SK-N-SH treated with all-trans-retinoic acid at 6 μM for 48 hours (cell line): ENCODE data around the gene ME3.

Experiments used
- ATAC-seq: fragments of 200-7000 bp; cut with Tn5 transposase; 3 replicates; pipeline ENCODE4 v1.9.1; 2020; ENCODE audit warnings: mild to moderate bottlenecking, moderate library complexity
- ARNTL ChIP-seq: fragments of 450-650 bp; formaldehyde crosslinking; IDR thresholded peaks from 2 replicates; pipeline ENCODE4 v1.5.0; 2020; ENCODE audit warnings: low read depth, mild to moderate bottlenecking, moderate library complexity, borderline replicate concordance
- BACH2 ChIP-seq: fragments of 250-450 bp; sonication (Bioruptor Pico); IDR thresholded peaks from 2 replicates; pipeline ENCODE4 v1.9.0; 2021; ENCODE audit warnings: mild to moderate bottlenecking, borderline replicate concordance
- CSDC2 ChIP-seq: fragments of 250-450 bp; sonication (Bioruptor Pico); IDR thresholded peaks from 2 replicates; pipeline ENCODE4 v1.5.0; 2020; ENCODE audit warnings: mild to moderate bottlenecking, moderate library complexity
- ESRRG ChIP-seq: fragments of 250-450 bp; sonication (Bioruptor Pico); IDR thresholded peaks from 2 replicates; pipeline ENCODE4 v1.6.1; 2021; ENCODE audit warnings: mild to moderate bottlenecking
- ISL1 ChIP-seq: fragments of 250-450 bp; sonication (Bioruptor Pico); IDR thresholded peaks from 2 replicates; pipeline ENCODE4 v2.1.2; 2022; ENCODE audit warnings: mild to moderate bottlenecking, moderate library complexity
- OSR1 ChIP-seq: fragments of 250-450 bp; sonication (Bioruptor Pico); IDR thresholded peaks from 2 replicates; pipeline ENCODE4 v1.8.0; 2022; ENCODE audit warnings: moderate library complexity, mild to moderate bottlenecking, inconsistent platforms
- PPARA ChIP-seq: fragments of 250-450 bp; sonication (Bioruptor Pico); IDR thresholded peaks from 2 replicates; pipeline ENCODE4 v1.5.0; 2020; ENCODE audit warnings: mild to moderate bottlenecking, borderline replicate concordance
- SNAI2 ChIP-seq: fragments of 250-450 bp; sonication (Bioruptor Pico); IDR thresholded peaks from 2 replicates; pipeline ENCODE4 v1.5.0; 2020; ENCODE audit warnings: mild to moderate bottlenecking, moderate library complexity
- TCF4 ChIP-seq: fragments of 250-450 bp; sonication (Bioruptor Pico); IDR thresholded peaks from 2 replicates; pipeline ENCODE4 v1.8.0; 2021; ENCODE audit warnings: mild to moderate bottlenecking, moderate library complexity, borderline replicate concordance
- TOX ChIP-seq: fragments of 250-450 bp; sonication (Bioruptor Pico); IDR thresholded peaks from 2 replicates; pipeline ENCODE4 v1.8.0; 2021; ENCODE audit warnings: mild to moderate bottlenecking, moderate library complexity, borderline replicate concordance
- ZC3H10 ChIP-seq: fragments of 250-450 bp; sonication (Bioruptor Pico); IDR thresholded peaks from 2 replicates; pipeline ENCODE4 v1.5.1; 2021; ENCODE audit warnings: mild to moderate bottlenecking, moderate library complexity
- ZFP3 ChIP-seq: fragments of 250-450 bp; sonication (Bioruptor Pico); IDR thresholded peaks from 2 replicates; pipeline ENCODE4 v1.5.0; 2020; ENCODE audit warnings: mild to moderate bottlenecking, moderate library complexity
- ZFP30 ChIP-seq: fragments of 450-650 bp; formaldehyde crosslinking; IDR thresholded peaks from 2 replicates; pipeline ENCODE4 v1.5.0; 2022; ENCODE audit warnings: mild to moderate bottlenecking, moderate library complexity
- ZNF565 ChIP-seq: fragments of 450-650 bp; formaldehyde crosslinking; conservative IDR thresholded peaks from 2 replicates; pipeline ENCODE4 v1.5.0; 2020; ENCODE audit warnings: low read depth, mild to moderate bottlenecking, moderate library complexity
- ZNF70 ChIP-seq: fragments of 450-650 bp; formaldehyde crosslinking; IDR thresholded peaks from 2 replicates; pipeline ENCODE4 v1.5.0; 2020; ENCODE audit warnings: mild to moderate bottlenecking, moderate library complexity
- ZNF8 ChIP-seq: fragments of 450-650 bp; formaldehyde crosslinking; IDR thresholded peaks from 2 replicates; pipeline ENCODE4 v1.5.0; 2020; ENCODE audit warnings: mild to moderate bottlenecking, moderate library complexity
- TF ChIP-seq, protein P1 (sequence below): fragments of 250-450 bp; sonication (Bioruptor Pico); IDR thresholded peaks from 2 replicates; pipeline ENCODE4 v1.5.1; 2021; ENCODE audit warnings: mild to moderate bottlenecking, moderate library complexity
- TF ChIP-seq, protein P2 (sequence below): fragments of 250-450 bp; sonication (Bioruptor Pico); IDR thresholded peaks from 2 replicates; pipeline ENCODE4 v1.8.0; 2021; ENCODE audit warnings: low read depth, mild to moderate bottlenecking, moderate library complexity, borderline replicate concordance
- TF ChIP-seq, protein P3 (sequence below): fragments of 250-450 bp; sonication (Bioruptor Pico); IDR thresholded peaks from 2 replicates; pipeline ENCODE4 v1.5.1; 2020; ENCODE audit warnings: low read depth, mild to moderate bottlenecking, moderate library complexity
- TF ChIP-seq, protein P4 (sequence below): fragments of 250-450 bp; sonication (Bioruptor Pico); IDR thresholded peaks from 2 replicates; pipeline ENCODE4 v1.8.0; 2020; ENCODE audit warnings: mild to moderate bottlenecking, moderate library complexity, borderline replicate concordance

ME3 gene

DNA sequence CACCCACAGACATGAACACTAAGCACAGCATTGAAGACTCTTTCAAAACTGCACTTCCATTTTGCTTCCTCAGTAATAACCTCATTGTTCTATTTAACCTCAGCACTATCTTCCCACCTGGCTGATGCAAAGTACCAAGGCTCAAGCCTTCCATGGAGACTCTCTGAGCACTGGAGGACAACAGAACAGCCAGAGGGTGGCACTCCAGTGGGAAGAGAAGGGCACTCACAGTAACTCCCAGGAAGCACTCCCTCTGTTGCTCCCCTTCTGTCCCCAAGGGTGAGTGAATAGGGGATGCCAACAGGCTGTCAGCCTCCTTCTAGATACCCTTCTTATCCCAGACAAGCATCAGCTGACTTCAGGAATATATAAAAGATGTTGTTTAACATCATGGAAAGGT is 3.5 kb downstream of the ME3 start:
- ATAC-seq, result no peak
- TF ChIP-seq CSDC2 (CRISPR knock-in tag), result no peak
- TF ChIP-seq TCF4 (CRISPR knock-in tag), result no peak
- no peak for TF ChIP-seq ZFP30 (CRISPR knock-in tag)
- no peak for TF ChIP-seq PPARA (CRISPR knock-in tag)
- TF ChIP-seq ZFP3, result no peak
- no peak for TF ChIP-seq ZNF565 (CRISPR knock-in tag)
- no peak for TF ChIP-seq TOX (CRISPR knock-in tag)
- no peak for TF ChIP-seq ARNTL (CRISPR knock-in tag)
- TF ChIP-seq ESRRG (CRISPR knock-in tag), result no peak
- TF ChIP-seq, protein P1, sequence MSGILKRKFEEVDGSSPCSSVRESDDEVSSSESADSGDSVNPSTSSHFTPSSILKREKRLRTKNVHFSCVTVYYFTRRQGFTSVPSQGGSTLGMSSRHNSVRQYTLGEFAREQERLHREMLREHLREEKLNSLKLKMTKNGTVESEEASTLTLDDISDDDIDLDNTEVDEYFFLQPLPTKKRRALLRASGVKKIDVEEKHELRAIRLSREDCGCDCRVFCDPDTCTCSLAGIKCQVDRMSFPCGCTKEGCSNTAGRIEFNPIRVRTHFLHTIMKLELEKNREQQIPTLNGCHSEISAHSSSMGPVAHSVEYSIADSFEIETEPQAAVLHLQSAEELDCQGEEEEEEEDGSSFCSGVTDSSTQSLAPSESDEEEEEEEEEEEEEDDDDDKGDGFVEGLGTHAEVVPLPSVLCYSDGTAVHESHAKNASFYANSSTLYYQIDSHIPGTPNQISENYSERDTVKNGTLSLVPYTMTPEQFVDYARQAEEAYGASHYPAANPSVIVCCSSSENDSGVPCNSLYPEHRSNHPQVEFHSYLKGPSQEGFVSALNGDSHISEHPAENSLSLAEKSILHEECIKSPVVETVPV (CRISPR knock-in tag), result no peak

DNA sequence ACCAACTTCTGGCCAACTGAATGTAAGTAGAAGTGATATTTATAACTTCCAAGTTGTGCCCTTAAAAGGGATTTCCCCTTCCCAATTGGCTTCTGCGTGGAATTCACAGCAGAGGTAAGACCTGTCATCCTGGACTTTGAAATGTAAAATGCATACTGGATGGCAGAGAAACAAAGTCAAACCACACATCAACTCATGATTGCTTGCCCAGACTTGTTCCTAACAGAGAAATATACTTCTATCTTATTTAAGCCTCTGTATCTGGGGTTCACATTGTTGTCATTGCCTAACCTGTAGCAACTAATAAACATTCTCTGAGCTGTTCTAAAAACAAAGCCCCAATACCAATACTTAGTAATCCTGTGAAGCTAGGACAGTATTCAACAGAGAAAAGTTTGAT is 6.2 kb downstream of the ME3 start:
- no peak for ATAC-seq
- TF ChIP-seq TOX (CRISPR knock-in tag), result no peak
- no peak for TF ChIP-seq ZNF70
- TF ChIP-seq ZFP3, result no peak
- no peak for TF ChIP-seq ZC3H10 (CRISPR knock-in tag)
- TF ChIP-seq, protein P2, sequence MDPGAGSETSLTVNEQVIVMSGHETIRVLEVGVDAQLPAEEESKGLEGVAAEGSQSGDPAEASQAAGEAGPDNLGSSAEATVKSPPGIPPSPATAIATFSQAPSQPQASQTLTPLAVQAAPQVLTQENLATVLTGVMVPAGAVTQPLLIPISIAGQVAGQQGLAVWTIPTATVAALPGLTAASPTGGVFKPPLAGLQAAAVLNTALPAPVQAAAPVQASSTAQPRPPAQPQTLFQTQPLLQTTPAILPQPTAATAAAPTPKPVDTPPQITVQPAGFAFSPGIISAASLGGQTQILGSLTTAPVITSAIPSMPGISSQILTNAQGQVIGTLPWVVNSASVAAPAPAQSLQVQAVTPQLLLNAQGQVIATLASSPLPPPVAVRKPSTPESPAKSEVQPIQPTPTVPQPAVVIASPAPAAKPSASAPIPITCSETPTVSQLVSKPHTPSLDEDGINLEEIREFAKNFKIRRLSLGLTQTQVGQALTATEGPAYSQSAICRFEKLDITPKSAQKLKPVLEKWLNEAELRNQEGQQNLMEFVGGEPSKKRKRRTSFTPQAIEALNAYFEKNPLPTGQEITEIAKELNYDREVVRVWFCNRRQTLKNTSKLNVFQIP (CRISPR knock-in tag), result no peak
- TF ChIP-seq TCF4 (CRISPR knock-in tag), result no peak
- TF ChIP-seq ZNF8 (CRISPR knock-in tag), result no peak
- no peak for TF ChIP-seq BACH2 (CRISPR knock-in tag)
- no peak for TF ChIP-seq SNAI2 (CRISPR knock-in tag)
- TF ChIP-seq ISL1, result no peak
- TF ChIP-seq PPARA (CRISPR knock-in tag), result no peak
- TF ChIP-seq CSDC2 (CRISPR knock-in tag), result no peak
- TF ChIP-seq ARNTL (CRISPR knock-in tag), result no peak
- no peak for TF ChIP-seq ZFP30 (CRISPR knock-in tag)

DNA sequence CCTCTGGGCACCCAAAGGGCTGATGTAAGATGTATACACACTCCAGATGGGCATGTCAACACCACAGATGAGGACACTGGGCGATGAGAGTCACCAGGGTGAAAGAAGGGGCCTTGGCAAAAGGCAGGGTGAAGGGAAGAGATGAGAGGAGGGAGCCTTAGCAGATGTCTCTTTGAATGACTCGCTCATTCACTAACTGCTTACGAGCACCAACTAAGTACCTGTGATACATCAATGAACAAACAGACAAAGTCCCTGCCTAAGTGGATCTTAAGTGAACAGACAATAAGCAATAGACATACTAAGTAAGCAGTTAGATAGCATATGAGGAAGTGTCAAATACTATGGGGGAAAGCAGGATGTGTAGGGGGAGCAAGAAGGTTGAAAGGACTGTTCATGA is 7.5 kb downstream of the ME3 start:
- no peak for TF ChIP-seq ISL1
- TF ChIP-seq ZFP30 (CRISPR knock-in tag), result no peak
- no peak for TF ChIP-seq OSR1
- TF ChIP-seq PPARA (CRISPR knock-in tag), result no peak
- TF ChIP-seq BACH2 (CRISPR knock-in tag), result no peak
- TF ChIP-seq, protein P2 (CRISPR knock-in tag), result no peak

DNA sequence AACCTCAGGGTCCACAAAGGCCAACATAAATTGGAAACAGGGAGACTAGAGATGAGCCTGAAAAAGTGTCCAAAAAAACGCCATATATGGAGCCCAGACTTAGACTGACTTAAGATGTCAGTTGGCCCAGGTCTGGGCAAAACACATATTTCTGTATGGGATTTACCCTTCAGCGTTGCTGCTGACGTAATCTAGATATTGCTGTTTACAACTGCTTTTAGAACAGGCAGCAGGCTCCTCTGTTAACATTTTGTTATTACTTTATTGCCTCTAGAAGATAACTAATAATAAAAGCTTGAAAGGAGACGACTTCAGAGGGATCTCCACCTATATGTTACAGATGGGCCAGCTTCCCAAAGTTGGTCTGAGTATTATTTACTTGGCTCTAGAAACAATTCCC is 8.7 kb downstream of the ME3 start:
- ATAC-seq, result no peak
- TF ChIP-seq ARNTL (CRISPR knock-in tag), result no peak
- TF ChIP-seq, protein P3, sequence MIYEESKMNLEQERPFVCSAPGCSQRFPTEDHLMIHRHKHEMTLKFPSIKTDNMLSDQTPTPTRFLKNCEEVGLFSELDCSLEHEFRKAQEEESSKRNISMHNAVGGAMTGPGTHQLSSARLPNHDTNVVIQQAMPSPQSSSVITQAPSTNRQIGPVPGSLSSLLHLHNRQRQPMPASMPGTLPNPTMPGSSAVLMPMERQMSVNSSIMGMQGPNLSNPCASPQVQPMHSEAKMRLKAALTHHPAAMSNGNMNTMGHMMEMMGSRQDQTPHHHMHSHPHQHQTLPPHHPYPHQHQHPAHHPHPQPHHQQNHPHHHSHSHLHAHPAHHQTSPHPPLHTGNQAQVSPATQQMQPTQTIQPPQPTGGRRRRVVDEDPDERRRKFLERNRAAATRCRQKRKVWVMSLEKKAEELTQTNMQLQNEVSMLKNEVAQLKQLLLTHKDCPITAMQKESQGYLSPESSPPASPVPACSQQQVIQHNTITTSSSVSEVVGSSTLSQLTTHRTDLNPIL (CRISPR knock-in tag), result no peak
- TF ChIP-seq ISL1, result no peak
- TF ChIP-seq, protein P2 (CRISPR knock-in tag), result no peak
- no peak for TF ChIP-seq PPARA (CRISPR knock-in tag)
- TF ChIP-seq ZC3H10 (CRISPR knock-in tag), result no peak
- TF ChIP-seq, protein P1 (CRISPR knock-in tag), result no peak
- no peak for TF ChIP-seq TOX (CRISPR knock-in tag)
- TF ChIP-seq BACH2 (CRISPR knock-in tag), result no peak
- TF ChIP-seq, protein P4, sequence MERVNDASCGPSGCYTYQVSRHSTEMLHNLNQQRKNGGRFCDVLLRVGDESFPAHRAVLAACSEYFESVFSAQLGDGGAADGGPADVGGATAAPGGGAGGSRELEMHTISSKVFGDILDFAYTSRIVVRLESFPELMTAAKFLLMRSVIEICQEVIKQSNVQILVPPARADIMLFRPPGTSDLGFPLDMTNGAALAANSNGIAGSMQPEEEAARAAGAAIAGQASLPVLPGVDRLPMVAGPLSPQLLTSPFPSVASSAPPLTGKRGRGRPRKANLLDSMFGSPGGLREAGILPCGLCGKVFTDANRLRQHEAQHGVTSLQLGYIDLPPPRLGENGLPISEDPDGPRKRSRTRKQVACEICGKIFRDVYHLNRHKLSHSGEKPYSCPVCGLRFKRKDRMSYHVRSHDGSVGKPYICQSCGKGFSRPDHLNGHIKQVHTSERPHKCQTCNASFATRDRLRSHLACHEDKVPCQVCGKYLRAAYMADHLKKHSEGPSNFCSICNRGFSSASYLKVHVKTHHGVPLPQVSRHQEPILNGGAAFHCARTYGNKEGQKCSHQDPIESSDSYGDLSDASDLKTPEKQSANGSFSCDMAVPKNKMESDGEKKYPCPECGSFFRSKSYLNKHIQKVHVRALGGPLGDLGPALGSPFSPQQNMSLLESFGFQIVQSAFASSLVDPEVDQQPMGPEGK, result no peak
- TF ChIP-seq TCF4 (CRISPR knock-in tag), result no peak
- no peak for TF ChIP-seq OSR1
- TF ChIP-seq ZFP3, result no peak

More for the DNA sequence above, 7.5 kb downstream of the ME3 start:
- ATAC-seq, result no peak
